Uterus (tissue), 2 donors: ENCODE results near the gene CCDC188.

Source experiments
- POLR2A ChIP-seq, 2 donors: fragments of 450-650 bp; IDR thresholded peaks; one replicate each; pipeline ENCODE4 v1.6.1; 2016; ENCODE audit warnings: antibody characterized with exemption in 2 of 2, mild to moderate bottlenecking in 1 of 2, moderate library complexity in 1 of 2
- TF ChIP-seq, protein P1 (sequence below), 4 experiments: fragments of 200-600 bp in 2 of 4; fragments of 450-650 bp in 2 of 4; sonication (generic) in 2 of 4; IDR thresholded peaks; one replicate each; pipeline ENCODE4 v1.5.1; 2016 to 2019; ENCODE audit warnings: antibody characterized with exemption in 4 of 4, mild to moderate bottlenecking in 2 of 4, moderate library complexity in 1 of 4

- TF ChIP-seq, protein P1, sequence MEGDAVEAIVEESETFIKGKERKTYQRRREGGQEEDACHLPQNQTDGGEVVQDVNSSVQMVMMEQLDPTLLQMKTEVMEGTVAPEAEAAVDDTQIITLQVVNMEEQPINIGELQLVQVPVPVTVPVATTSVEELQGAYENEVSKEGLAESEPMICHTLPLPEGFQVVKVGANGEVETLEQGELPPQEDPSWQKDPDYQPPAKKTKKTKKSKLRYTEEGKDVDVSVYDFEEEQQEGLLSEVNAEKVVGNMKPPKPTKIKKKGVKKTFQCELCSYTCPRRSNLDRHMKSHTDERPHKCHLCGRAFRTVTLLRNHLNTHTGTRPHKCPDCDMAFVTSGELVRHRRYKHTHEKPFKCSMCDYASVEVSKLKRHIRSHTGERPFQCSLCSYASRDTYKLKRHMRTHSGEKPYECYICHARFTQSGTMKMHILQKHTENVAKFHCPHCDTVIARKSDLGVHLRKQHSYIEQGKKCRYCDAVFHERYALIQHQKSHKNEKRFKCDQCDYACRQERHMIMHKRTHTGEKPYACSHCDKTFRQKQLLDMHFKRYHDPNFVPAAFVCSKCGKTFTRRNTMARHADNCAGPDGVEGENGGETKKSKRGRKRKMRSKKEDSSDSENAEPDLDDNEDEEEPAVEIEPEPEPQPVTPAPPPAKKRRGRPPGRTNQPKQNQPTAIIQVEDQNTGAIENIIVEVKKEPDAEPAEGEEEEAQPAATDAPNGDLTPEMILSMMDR (IDR thresholded peaks at IDR 0.05), result no peak
- TF ChIP-seq POLR2A (IDR thresholded peaks at IDR 0.05), result no peak
Observed at GRCh38 chr22:20164863-20165262, 14.0 kb upstream of the CCDC188 start.
